OCI-LY1 (cell line): ENCODE data around the gene ZGRF1.
"Not testable (repeated sequence)": the region's sequence is repeated elsewhere in the genome, so short reads cannot be mapped to it uniquely, and the experiment has no call there.

Experiments
- H2AFZ ChIP-seq: fragments of 200-600 bp; sonication (generic), shearing (Covaris generic); 2 replicates; pipeline ENCODE4 v1.6.0; 2014; ENCODE audit warnings: antibody characterized with exemption, mild to moderate bottlenecking, low read length
- H3F3A ChIP-seq: fragments of 200-600 bp; sonication (generic), shearing (Covaris generic); 2 replicates; pipeline ENCODE4 v1.6.0; 2014; ENCODE audit warnings: mild to moderate bottlenecking, antibody characterized with exemption, low read length, moderate library complexity; ENCODE audit not compliant: insufficient read depth
- H3K27ac ChIP-seq: fragments of 200-600 bp; sonication (generic); 2 replicates; pipeline ENCODE4 v1.5.1; 2014; ENCODE audit warnings: low read length, mixed run types, mild to moderate bottlenecking, low read depth; ENCODE audit not compliant: poor library complexity, severe bottlenecking
- H3K27me3 ChIP-seq: fragments of 200-600 bp; sonication (generic); 2 replicates; pipeline ENCODE4 v1.6.0; 2014; ENCODE audit warnings: antibody characterized with exemption, mild to moderate bottlenecking, low read length, moderate library complexity; ENCODE audit not compliant: insufficient read depth
- H3K36me3 ChIP-seq: fragments of 200-600 bp; sonication (generic); 2 replicates; pipeline ENCODE4 v1.6.1; 2014; ENCODE audit warnings: mild to moderate bottlenecking, antibody characterized with exemption, low read length, moderate library complexity, mixed read lengths; ENCODE audit not compliant: insufficient read depth
- H3K4me1 ChIP-seq: fragments of 200-600 bp; sonication (generic); 2 replicates; pipeline ENCODE4 v1.5.1; 2014; ENCODE audit warnings: mild to moderate bottlenecking, low read length, moderate library complexity; ENCODE audit not compliant: insufficient read depth, severe bottlenecking
- H3K4me2 ChIP-seq: fragments of 200-600 bp; sonication (generic), shearing (Covaris generic); 2 replicates; pipeline ENCODE4 v1.6.1; 2014; ENCODE audit warnings: low read length
- H3K4me3 ChIP-seq: fragments of 200-600 bp; sonication (generic); 2 replicates; pipeline ENCODE4 v1.5.1; 2014; ENCODE audit warnings: low read length, low read depth, mild to moderate bottlenecking, mixed read lengths; ENCODE audit not compliant: poor library complexity, severe bottlenecking
- H3K79me2 ChIP-seq: fragments of 200-600 bp; shearing (Covaris generic); 2 replicates; pipeline ENCODE4 v1.6.1; 2016; ENCODE audit warnings: mixed run types, low read length, mixed read lengths; ENCODE audit not compliant: insufficient read depth
- H3K9ac ChIP-seq: fragments of 200-600 bp; sonication (generic), shearing (Covaris generic); 2 replicates; pipeline ENCODE4 v1.6.1; 2014; ENCODE audit warnings: mild to moderate bottlenecking, low read length, mixed read lengths
- H3K9me2 ChIP-seq: fragments of 200-600 bp; sonication (generic), shearing (Covaris generic); 2 replicates; pipeline ENCODE4 v1.6.1; 2014; ENCODE audit warnings: low read depth, mild to moderate bottlenecking, low read length, mixed read lengths
- H3K9me3 ChIP-seq: fragments of 200-600 bp; shearing (Covaris generic); 2 replicates; pipeline ENCODE4 v1.6.1; 2014; ENCODE audit warnings: low read length, mixed read lengths
- H4K20me1 ChIP-seq: fragments of 200-600 bp; sonication (generic), shearing (Covaris generic); 2 replicates; pipeline ENCODE4 v1.6.0; 2016; ENCODE audit warnings: mild to moderate bottlenecking, low read length; ENCODE audit not compliant: insufficient read depth
- EZH2 ChIP-seq: fragments of 200-600 bp; sonication (generic), shearing (Covaris generic); IDR thresholded peaks from 2 replicates; pipeline ENCODE4 v1.8.0; 2017; ENCODE audit warnings: borderline replicate concordance, mixed run types, mild to moderate bottlenecking, antibody characterized with exemption, low read length, moderate library complexity, mixed read lengths
- TF ChIP-seq, protein P1 (sequence below): fragments of 200-600 bp; sonication (generic), shearing (Covaris generic); IDR thresholded peaks from 2 replicates; pipeline ENCODE4 v1.5.1; 2017; ENCODE audit warnings: mild to moderate bottlenecking, antibody characterized with exemption, low read length, moderate library complexity, mixed read lengths

The ZGRF1 gene

DNA sequence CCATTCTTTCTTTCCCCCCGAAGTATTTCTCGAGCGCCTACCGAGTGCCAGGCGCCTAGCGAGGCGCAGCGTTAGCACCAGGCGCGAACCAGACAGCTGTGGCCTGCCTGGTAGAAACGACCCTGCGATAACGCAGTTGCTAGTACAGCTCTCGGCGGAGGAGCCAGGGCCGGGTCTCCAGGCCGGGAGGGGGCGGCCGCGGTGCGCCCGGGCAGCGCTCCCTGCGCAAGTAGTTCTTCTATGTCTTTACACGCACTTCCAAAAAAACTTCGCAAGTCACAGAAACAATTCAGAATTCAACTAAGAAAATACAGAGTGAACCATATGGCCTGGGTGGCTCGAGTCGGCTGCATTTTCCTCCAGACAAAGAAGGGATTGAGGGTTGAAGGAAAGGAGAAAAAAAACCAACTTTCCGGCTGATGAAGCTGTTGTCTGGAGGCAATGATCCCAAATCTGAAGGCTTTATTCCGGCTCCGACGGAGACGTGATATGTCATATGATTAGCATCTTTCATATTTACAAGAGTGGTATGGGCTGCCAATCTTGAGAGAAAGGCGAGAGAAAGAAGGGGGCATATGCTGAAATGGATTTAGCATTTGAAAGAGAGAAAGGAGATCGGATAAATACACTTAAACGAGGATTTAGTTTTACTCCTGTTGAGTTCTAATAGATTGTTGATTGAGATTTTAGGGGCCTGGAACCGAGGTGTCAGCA lies 113.5 kb downstream of the ZGRF1 start:
- Histone ChIP-seq H3K4me1 (peaks cover 20% of the 10 kb centered on the region), H4K20me1 (no peaks in the 10 kb centered on the region), H3K36me3 (no peaks in the 10 kb centered on the region), H3K4me3 (peak overlapping the region; percentile 56), H3F3A (no peaks in the 10 kb centered on the region), H3K79me2 (no peaks in the 10 kb centered on the region), H3K9me2 (no peaks in the 10 kb centered on the region), H3K27me3 (no peaks in the 10 kb centered on the region; the same call in 1 of the 2 replicates), H3K27ac (no peak overlapping the region), H3K9ac (peak overlapping the region; percentile 19; the same call in 1 of the 2 replicates), H3K9me3 (no peaks in the 10 kb centered on the region), H2AFZ (peak overlapping the region; percentile 64), H3K4me2 (peak overlapping the region; percentile 81)
- no peak for TF ChIP-seq EZH2
- TF ChIP-seq, protein P1, sequence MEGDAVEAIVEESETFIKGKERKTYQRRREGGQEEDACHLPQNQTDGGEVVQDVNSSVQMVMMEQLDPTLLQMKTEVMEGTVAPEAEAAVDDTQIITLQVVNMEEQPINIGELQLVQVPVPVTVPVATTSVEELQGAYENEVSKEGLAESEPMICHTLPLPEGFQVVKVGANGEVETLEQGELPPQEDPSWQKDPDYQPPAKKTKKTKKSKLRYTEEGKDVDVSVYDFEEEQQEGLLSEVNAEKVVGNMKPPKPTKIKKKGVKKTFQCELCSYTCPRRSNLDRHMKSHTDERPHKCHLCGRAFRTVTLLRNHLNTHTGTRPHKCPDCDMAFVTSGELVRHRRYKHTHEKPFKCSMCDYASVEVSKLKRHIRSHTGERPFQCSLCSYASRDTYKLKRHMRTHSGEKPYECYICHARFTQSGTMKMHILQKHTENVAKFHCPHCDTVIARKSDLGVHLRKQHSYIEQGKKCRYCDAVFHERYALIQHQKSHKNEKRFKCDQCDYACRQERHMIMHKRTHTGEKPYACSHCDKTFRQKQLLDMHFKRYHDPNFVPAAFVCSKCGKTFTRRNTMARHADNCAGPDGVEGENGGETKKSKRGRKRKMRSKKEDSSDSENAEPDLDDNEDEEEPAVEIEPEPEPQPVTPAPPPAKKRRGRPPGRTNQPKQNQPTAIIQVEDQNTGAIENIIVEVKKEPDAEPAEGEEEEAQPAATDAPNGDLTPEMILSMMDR, result peak; percentile 40

DNA sequence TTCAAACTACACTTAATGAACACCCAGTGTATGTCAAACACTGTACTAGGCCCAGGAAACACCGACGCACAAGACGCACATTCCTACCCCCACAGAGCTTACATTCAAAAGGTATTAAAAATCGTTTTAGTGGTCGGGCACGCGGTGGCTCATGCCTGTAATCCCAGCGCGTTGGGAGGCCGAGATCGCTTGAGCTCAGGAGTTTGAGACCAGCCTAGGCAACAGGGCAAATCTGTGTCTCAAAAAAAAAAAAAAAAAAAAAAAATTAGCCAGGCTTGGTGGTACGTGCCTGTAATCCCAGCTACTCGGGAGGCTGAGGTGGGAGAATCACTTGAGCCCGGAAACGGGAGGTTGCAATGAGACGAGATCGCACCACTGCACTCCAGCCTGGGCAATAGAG lies 114.3 kb downstream of the ZGRF1 start:
- not testable (repeated sequence) for H3K27ac ChIP-seq, H4K20me1 ChIP-seq, H3K79me2 ChIP-seq, H2AFZ ChIP-seq, H3K36me3 ChIP-seq, H3K9ac ChIP-seq, H3F3A ChIP-seq, H3K9me2 ChIP-seq, H3K27me3 ChIP-seq, H3K9me3 ChIP-seq
- Histone ChIP-seq H3K4me2 (peak overlapping the region; percentile 81; the same call in 1 of the 2 replicates), H3K4me3 (peak overlapping the region; percentile 56), H3K4me1 (peaks cover 20% of the 10 kb centered on the region)

- no peaks in the 10 kb centered on the region for H3F3A ChIP-seq
- no peak overlapping the region for H2AFZ ChIP-seq
- no peak overlapping the region for H3K27ac ChIP-seq
- peak overlapping the region; percentile 37 for H3K4me3 ChIP-seq
- no peaks in the 10 kb centered on the region for H3K9me2 ChIP-seq
- H3K9ac ChIP-seq, result no peak overlapping the region
- H3K4me2 ChIP-seq, result peak overlapping the region; percentile 46; the same call in 1 of the 2 replicates
- H3K79me2 ChIP-seq, result no peaks in the 10 kb centered on the region
- H3K9me3 ChIP-seq, result no peaks in the 10 kb centered on the region
- H3K4me1 ChIP-seq, result peaks cover 31% of the 10 kb centered on the region
- no peaks in the 10 kb centered on the region for H4K20me1 ChIP-seq
- TF ChIP-seq EZH2, result no peak
- TF ChIP-seq, protein P1, result no peak
- H3K27me3 ChIP-seq, result no peaks in the 10 kb centered on the region; the same call in 1 of the 2 replicates
- H3K36me3 ChIP-seq, result no peaks in the 10 kb centered on the region
Measured at GRCh38 chr4:112521123-112522023, 115.3 kb downstream of the ZGRF1 start.
